Activated T-helper 1 cell treated with Interleukin-2 at 50 U/mL for 16 hours (primary cell): ENCODE data around the gene SHANK3.

ENCODE experiments used
- DNase-seq: peaks from one replicate; pipeline ENCODE4 v3.0.0-alpha.2; 2020; ENCODE audit warnings: low read depth

SHANK3 gene

GRCh38 chr22:50713571-50714056 is 41.0 kb downstream of the SHANK3 start:
- no peak for DNase-seq

- DNase-seq: no peak
Observed at GRCh38 chr22:50714150-50714549, 41.5 kb downstream of the SHANK3 start.

DNA sequence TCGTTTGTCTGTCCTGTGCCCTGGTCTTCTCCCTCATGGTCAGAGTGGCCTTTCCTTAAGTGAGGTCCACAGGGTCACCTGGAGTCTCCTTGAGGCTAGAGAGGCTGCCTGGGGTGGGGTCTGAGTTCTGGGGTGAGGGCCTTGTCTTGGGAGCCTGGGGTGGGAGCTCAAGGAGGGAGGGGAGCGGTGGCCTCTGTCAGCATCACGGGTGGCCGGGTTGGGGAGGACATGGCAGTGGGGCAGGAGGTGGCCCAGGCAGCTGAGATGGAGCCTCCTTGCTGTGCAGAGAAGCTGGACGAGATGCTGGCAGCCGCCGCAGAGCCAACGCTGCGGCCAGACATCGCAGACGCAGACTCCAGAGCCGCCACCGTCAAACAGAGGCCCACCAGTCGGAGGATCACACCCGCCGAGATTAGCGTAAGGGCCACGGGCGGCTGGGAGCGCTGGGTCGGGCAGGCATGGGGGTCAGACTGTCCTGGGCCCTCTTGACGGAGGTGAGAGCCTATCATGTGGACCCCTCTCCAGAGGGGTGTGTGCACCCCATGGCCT is 42.1 kb downstream of the SHANK3 start:
- no peak for DNase-seq

- DNase-seq: no peak
Observed at GRCh38 chr22:50715250-50715649, 42.6 kb downstream of the SHANK3 start.

DNA sequence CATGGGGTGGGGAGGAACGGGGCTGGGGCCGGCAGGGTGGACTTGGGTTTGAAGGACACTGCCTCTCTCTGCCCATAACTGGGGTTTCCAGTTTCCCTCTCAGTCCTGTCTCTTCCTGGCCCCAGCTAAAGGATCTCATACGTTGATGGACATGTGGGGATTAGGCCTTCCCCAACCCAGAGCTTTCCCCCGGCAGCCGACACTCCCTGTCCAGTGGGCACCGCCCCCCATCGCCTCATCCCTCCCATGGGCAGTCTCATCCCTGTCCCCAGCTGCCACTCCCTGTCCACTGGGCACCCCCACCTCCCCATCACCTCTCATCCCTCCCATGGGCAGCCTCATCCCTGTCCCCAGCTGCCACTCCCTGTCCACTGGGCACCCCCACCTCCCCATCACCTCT is 43.2 kb downstream of the SHANK3 start:
- DNase-seq: no peak

DNA sequence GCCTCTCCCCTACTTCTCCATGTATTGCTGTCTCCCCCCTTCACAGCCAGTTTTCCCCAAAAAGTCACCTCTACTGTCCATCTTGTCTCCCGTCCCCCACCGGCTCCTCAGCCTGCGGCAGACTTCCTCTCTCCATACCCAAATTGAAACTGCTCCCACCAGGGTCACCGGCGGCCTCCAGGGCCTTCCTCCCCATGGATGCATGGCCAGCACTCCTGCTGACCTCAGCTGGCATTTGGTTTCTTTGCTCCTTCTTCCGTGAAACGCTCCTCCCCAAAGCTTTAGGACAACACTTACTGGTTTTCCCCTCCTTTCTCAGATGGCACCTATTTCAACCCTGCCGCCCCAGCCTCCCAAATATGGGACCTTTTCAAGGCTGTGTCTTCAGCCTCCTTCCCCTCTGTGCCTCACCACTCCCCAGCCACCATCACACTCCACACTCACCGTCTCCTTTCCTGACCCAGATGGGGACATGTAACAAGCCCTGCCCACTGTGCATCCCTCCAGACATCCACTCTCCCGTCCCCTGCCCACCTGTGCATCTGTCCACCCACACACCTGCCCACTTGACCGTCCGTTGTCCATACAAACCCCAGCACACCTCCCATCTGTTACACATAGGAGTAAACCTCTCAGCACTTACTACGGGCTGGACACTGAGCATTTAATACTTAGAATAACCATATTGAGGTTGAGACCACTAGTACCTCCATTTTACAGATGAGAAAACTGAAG is 43.8 kb downstream of the SHANK3 start:
- no peak for DNase-seq

DNA sequence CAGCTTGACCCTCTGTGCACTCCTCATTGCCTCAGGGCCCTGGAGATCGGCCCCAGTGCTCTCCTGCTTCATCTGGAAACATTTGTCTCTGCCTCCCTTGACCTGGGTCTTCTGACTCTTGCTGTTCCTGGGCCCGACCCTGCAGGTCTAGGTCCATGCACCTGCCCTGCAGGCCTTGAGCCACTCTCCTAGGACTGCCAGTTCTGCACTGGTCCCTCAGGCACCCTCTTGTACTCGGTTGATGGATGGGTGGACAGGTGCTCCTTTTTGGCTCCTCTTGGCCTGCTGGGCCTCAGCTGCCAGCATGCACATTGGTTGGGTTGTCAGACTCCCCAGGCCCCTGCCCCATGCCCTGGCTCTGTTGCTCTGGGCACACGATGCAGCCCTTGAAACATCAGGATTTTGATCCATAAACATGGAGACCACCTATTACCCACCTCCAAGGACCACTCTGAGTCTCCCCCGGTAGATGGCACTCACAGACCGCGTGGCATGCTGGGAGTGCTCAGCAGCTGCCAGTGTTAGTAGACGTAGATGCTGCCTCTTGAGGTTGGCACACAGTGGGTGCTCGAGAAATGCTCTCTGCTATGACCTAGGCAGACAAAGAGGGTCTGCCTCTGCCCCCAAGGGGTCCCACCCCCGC is 45.2 kb downstream of the SHANK3 start:
- DNase-seq: no peak

DNA sequence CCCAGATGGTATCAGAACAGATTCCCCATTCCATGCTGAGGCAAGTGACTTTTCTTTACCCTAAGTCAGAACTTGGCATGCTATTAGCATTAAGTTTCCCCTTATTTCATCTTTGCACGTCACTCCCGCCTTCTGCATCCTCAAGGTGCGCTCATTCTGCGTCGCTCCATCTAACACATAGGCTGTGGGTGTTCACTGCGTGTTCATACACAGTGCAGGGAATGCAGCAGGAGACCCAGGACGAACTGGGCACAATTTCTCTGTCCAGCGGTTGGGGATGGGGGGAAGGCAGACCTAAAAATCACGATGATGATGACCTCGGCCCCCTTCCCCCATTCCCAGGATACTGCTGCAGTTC is 45.7 kb downstream of the SHANK3 start:
- no peak for DNase-seq

GRCh38 chr22:50719814-50720300 is 47.2 kb downstream of the SHANK3 start:
- no peak for DNase-seq

- DNase-seq: no peak
Observed at GRCh38 chr22:50720301-50721256, 48.0 kb downstream of the SHANK3 start.

DNA sequence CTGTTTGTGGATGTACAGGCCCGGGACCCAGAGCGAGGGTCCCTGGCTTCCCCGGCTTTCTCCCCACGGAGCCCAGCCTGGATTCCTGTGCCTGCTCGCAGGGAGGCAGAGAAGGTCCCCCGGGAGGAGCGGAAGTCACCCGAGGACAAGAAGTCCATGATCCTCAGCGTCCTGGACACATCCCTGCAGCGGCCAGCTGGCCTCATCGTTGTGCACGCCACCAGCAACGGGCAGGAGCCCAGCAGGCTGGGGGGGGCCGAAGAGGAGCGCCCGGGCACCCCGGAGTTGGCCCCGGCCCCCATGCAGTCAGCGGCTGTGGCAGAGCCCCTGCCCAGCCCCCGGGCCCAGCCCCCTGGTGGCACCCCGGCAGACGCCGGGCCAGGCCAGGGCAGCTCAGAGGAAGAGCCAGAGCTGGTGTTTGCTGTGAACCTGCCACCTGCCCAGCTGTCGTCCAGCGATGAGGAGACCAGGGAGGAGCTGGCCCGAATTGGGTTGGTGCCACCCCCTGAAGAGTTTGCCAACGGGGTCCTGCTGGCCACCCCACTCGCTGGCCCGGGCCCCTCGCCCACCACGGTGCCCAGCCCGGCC is 48.7 kb downstream of the SHANK3 start:
- no peak for DNase-seq

DNA sequence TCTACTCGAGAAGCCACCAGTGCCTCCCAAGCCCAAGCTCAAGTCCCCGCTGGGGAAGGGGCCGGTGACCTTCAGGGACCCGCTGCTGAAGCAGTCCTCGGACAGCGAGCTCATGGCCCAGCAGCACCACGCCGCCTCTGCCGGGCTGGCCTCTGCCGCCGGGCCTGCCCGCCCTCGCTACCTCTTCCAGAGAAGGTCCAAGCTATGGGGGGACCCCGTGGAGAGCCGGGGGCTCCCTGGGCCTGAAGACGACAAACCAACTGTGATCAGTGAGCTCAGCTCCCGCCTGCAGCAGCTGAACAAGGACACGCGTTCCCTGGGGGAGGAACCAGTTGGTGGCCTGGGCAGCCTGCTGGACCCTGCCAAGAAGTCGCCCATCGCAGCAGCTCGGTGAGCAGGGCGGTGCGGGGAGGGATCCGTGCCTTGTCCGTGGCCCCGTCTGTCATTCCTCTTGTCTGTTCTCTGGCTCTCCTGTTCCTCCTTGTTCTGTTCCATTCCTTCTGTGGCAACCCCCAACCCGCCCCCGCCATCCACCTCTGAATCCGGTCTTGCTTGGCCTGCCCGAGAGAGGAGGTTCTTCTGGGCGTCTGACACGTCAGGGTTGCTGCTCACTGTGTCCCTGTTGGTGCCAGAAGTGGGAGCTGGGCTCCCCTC is 49.6 kb downstream of the SHANK3 start:
- no peak for DNase-seq
